ENCODE measurements around the gene OLIG1. TPM values are rescaled to one million over a fixed set of nuclear protein-coding genes. Genes with fewer than 3 reads are reported as not detected.

The OLIG1 gene
- total RNA-seq, 1 donor from 2014 or later, result not detected

- Histone ChIP-seq H3K4me1 (peaks cover 22% of the 10 kb centered on the region), H3K36me3 (no peaks in the 10 kb centered on the region), H3K4me3 (no peak overlapping the region), H3K27ac (no peak overlapping the region), H3K27me3 (no peaks in the 10 kb centered on the region), H3K9me3 (no peaks in the 10 kb centered on the region)
- no peak for TF ChIP-seq POLR2AphosphoS5 (IDR thresholded peaks at IDR 0.05; ENCODE audit: insufficient read depth in 1 of 2, low read depth in 1 of 2)
- no peak for TF ChIP-seq CTCF (IDR thresholded peaks at IDR 0.05)
- no peak for TF ChIP-seq POLR2A (IDR thresholded peaks at IDR 0.05)
- intact Hi-C loops (cut with DNase I), result no loop called here
- DNase-seq (ENCODE audit: extremely low spot score in 2 of 2), result peak in 1 of 2 donors; percentile 90
These were observed 5.8 kb downstream of the OLIG1 start for GRCh38 chr21:33075596-33076195.

- Histone ChIP-seq H3K36me3 (no peaks in the 10 kb centered on the region), H3K27ac (no peak overlapping the region), H3K9me3 (no peaks in the 10 kb centered on the region), H3K4me1 (peaks cover 13% of the 10 kb centered on the region), H3K4me3 (no peak overlapping the region), H3K27me3 (no peaks in the 10 kb centered on the region)
- intact Hi-C loops (cut with DNase I), result no loop called here
- DNase-seq (ENCODE audit: extremely low spot score in 2 of 2), result no peak
- no peak for TF ChIP-seq CTCF (IDR thresholded peaks at IDR 0.05)
- TF ChIP-seq POLR2A (IDR thresholded peaks at IDR 0.05), result no peak
- no peak for TF ChIP-seq POLR2AphosphoS5 (IDR thresholded peaks at IDR 0.05; ENCODE audit: insufficient read depth in 1 of 2, low read depth in 1 of 2)
These were observed 6.8 kb downstream of the OLIG1 start for GRCh38 chr21:33076600-33077329.

- no peak for DNase-seq (ENCODE audit: extremely low spot score in 2 of 2)
- intact Hi-C loops (cut with DNase I), result no loop called here
- Histone ChIP-seq H3K4me3 (no peak overlapping the region), H3K36me3 (no peaks in the 10 kb centered on the region), H3K27ac (no peak overlapping the region), H3K4me1 (peaks cover 9% of the 10 kb centered on the region), H3K27me3 (no peaks in the 10 kb centered on the region), H3K9me3 (no peaks in the 10 kb centered on the region)
- no peak for TF ChIP-seq POLR2A (IDR thresholded peaks at IDR 0.05)
- TF ChIP-seq POLR2AphosphoS5 (IDR thresholded peaks at IDR 0.05; ENCODE audit: insufficient read depth in 1 of 2, low read depth in 1 of 2), result no peak
- TF ChIP-seq CTCF (IDR thresholded peaks at IDR 0.05), result no peak
These were observed 9.1 kb downstream of the OLIG1 start for GRCh38 chr21:33078907-33079582.

GRCh38 chr21:33080376-33080775 lies 10.4 kb downstream of the OLIG1 start:
- no peak for DNase-seq (ENCODE audit: extremely low spot score in 2 of 2)
- Histone ChIP-seq H3K4me1 (peaks cover 3% of the 10 kb centered on the region), H3K27me3 (no peaks in the 10 kb centered on the region), H3K9me3 (no peaks in the 10 kb centered on the region), H3K36me3 (no peaks in the 10 kb centered on the region), H3K4me3 (no peak overlapping the region), H3K27ac (no peak overlapping the region)
- intact Hi-C loops (cut with DNase I), result no loop called here
- no peak for TF ChIP-seq POLR2A (IDR thresholded peaks at IDR 0.05)

- no peak for DNase-seq (ENCODE audit: extremely low spot score in 2 of 2)
- Histone ChIP-seq H3K4me3 (no peak overlapping the region), H3K36me3 (no peaks in the 10 kb centered on the region), H3K9me3 (no peaks in the 10 kb centered on the region), H3K27me3 (no peaks in the 10 kb centered on the region), H3K27ac (no peak overlapping the region), H3K4me1 (no peaks in the 10 kb centered on the region)
- TF ChIP-seq POLR2A (IDR thresholded peaks at IDR 0.05) (no peak), POLR2AphosphoS5 (IDR thresholded peaks at IDR 0.05; ENCODE audit: insufficient read depth in 1 of 2, low read depth in 1 of 2) (no peak), CTCF (IDR thresholded peaks at IDR 0.05) (no peak)
- intact Hi-C loops (cut with DNase I), result no loop called here
These were observed 10.8 kb downstream of the OLIG1 start for GRCh38 chr21:33080776-33081175.
